ENCODE measurements around the gene MSH5. TPM values are rescaled to one million over a fixed set of nuclear protein-coding genes. Genes with fewer than 3 reads are reported as not detected.
"Not testable (repeated sequence)": the region's sequence is repeated elsewhere in the genome, so short reads cannot be mapped to it uniquely, and the experiment has no call there.

MSH5 gene
- total RNA-seq, 1 experiment from 2014 or later = 38.1 TPM

GRCh38 chr6:31799781-31800180, 60.0 kb downstream of the MSH5 start:
- ChIA-PET CTCF (no interaction called here), POLR2A (no interaction called here)
- no peaks in the 10 kb centered on the region for H3K9me3 ChIP-seq (ENCODE audit: control insufficient read depth, insufficient read depth, low read depth, low read length)
- H3K4me3 ChIP-seq (ENCODE audit: low read depth in 2 of 2, low read length in 2 of 2) = no peak overlapping the region
- no TSS peak for BruUV-seq (replicated peaks)
- DNase-seq (ENCODE audit: low read depth, low spot score) (no peak), ATAC-seq (no peak)
- intact Hi-C loops (cut with micrococcal nuclease; ENCODE audit: unreplicated experiment) (no loop called here), in situ Hi-C loops (cut with HindIII; ENCODE audit: low pct_unique_long_range_greater_than_20kb, low sequenced_read_pairs) (no loop called here)
- TF ChIP-seq POLR2AphosphoS5 (IDR thresholded peaks at IDR 0.05; ENCODE audit: low read depth, low read length) (no peak), REST (IDR thresholded peaks at IDR 0.05; ENCODE audit: insufficient read depth in 1 of 2, low read depth in 2 of 2, low read length in 1 of 2) (no peak), SIN3A (IDR thresholded peaks at IDR 0.05; ENCODE audit: borderline replicate concordance, insufficient read depth, low read depth, low read length) (no peak), CTCF (IDR thresholded peaks at IDR 0.05) (no peak), TCF7L2 (IDR thresholded peaks at IDR 0.05; ENCODE audit: low read depth, low read length) (no peak)
- no peaks in the 10 kb centered on the region for H3K27me3 ChIP-seq (ENCODE audit: control insufficient read depth, insufficient read depth, low read length)
- no peak overlapping the region for H3K27ac ChIP-seq (ENCODE audit: low read length)
- H3K4me1 ChIP-seq (ENCODE audit: control insufficient read depth, insufficient read depth, low read length) = peaks cover 5% of the 10 kb centered on the region; the same call in 1 of the 2 replicates
- no peaks in the 10 kb centered on the region; the same call in 1 of the 2 replicates for H3K36me3 ChIP-seq (ENCODE audit: control insufficient read depth, insufficient read depth, low read length)

GRCh38 chr6:31801031-31801927, 61.5 kb downstream of the MSH5 start:
- ATAC-seq; in situ Hi-C loops (cut with HindIII; ENCODE audit: low pct_unique_long_range_greater_than_20kb, low sequenced_read_pairs); H3K9me3 ChIP-seq (ENCODE audit: control insufficient read depth, insufficient read depth, low read depth, low read length); H3K4me1 ChIP-seq (ENCODE audit: control insufficient read depth, insufficient read depth, low read length); BruUV-seq (replicated peaks); H3K27ac ChIP-seq (ENCODE audit: low read length); CTCF ChIA-PET; H3K4me3 ChIP-seq (ENCODE audit: low read depth in 2 of 2, low read length in 2 of 2); DNase-seq (ENCODE audit: low read depth, low spot score); H3K36me3 ChIP-seq (ENCODE audit: control insufficient read depth, insufficient read depth, low read length); H3K27me3 ChIP-seq (ENCODE audit: control insufficient read depth, insufficient read depth, low read length); intact Hi-C loops (cut with micrococcal nuclease; ENCODE audit: unreplicated experiment): not testable (repeated sequence)
- POLR2A ChIA-PET = interaction anchor here (0.6 kb wide), 2 partner anchors 19 to 20 kb away, joined by 3 read pairs; no protein-coding TSS in a partner anchor

All from Panc1 (cell line).